Measurements from ENCODE around the gene MLPH.

MLPH gene

DNA sequence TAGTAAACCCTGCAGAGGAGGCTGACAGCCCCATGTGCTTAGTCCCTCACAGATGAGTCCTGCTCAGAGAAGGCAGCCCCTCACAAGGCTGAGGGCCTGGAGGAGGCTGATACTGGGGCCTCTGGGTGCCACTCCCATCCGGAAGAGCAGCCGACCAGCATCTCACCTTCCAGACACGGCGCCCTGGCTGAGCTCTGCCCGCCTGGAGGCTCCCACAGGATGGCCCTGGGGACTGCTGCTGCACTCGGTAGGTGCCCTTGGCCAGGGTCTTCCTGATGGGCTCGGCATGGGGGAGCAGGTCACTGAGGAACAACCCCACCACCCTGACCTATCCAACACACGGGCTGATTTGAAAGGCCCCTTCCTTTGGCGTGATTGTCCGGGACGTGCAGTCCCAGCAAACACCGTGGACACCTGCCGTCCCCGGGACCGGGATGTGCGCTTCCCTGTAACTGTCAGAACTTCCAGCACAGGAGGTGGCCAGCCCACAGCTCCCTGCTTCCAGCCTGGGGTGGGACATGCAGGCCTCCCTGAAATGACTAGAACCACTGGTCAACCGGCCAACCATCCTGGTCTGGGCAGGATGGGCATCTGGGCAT lies 38.6 kb downstream of the MLPH start:
- no peak for DNase-seq

DNA sequence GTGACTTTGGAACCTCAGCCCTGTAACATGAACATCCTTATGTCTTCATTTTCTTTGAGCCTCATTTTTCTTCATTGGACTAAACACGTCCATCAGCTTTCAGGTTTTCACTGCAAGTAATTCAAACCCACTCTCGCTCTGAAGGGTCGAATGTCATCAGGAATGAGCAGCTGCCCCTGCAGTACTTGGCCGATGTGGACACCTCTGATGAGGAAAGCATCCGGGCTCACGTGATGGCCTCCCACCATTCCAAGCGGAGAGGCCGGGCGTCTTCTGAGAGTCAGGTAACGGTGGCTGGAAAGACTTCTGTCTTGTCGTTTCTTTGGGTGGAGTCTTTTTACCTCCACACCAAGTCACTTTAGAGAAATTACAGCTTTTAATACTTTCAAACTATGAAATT lies 40.2 kb downstream of the MLPH start:
- DNase-seq = no peak

DNA sequence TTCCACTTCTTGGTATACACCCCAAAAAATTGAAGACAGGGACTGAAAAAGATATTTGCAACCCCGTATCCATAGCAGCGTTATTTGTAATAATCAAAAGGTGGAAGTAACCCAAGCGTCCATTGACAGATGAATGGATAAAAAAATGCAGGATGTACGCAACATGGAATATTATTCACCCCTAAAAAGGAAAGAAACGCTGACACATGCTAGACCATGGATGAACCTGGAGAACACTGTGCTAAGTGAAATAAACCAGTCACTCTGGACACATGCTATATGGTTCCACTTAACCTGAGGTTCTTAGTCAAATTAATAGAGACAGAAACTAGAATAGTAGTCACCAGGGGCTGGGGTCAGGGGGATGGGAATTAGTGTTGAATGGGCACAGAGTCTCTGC lies 40.7 kb downstream of the MLPH start:
- no peak for DNase-seq

DNA sequence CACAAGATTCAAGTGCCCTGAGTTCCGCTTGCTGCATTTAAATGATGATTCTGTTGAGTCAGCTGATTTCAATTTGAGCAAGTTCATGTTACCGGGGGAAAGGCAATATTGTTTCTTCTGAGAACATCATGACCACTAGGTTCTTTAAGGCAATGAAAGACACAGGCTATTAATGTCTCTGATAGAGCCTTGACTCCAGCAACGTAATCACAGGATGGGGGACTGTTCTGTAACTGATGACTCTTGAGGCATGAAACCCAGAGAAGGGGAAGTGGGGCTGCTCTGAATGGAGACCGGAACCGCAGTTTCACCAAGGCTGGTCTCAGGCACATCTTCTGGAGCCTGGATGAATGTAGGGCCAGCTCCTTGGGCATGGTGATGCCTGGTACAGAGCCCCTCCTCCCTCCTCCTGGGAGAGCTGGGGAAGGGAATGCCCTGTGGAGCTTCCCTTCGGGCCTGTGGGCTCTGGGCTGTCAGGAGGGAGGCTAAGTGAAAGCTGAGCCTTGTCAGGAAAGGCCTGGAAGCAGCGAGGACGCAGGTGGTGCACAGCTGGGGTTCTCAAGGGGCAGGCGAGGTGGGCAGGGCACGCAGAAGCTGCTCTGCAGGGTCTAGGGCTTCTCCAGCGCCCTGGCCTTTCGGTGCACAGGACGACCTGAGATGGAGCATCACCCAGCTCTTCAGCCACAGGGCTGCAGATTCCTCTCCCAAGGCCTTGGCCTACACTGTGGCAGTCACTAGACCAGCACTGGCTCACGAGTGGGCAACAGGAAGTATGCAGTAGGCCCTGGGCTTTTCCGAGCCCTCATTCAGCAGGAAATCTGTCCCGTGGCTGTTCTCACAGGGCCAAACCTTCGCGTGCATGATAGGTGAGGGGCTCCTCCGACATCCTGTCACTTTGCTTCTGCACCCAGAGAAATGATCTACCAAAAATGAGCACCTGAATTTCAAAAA lies 42.7 kb downstream of the MLPH start:
- no peak for DNase-seq

DNA sequence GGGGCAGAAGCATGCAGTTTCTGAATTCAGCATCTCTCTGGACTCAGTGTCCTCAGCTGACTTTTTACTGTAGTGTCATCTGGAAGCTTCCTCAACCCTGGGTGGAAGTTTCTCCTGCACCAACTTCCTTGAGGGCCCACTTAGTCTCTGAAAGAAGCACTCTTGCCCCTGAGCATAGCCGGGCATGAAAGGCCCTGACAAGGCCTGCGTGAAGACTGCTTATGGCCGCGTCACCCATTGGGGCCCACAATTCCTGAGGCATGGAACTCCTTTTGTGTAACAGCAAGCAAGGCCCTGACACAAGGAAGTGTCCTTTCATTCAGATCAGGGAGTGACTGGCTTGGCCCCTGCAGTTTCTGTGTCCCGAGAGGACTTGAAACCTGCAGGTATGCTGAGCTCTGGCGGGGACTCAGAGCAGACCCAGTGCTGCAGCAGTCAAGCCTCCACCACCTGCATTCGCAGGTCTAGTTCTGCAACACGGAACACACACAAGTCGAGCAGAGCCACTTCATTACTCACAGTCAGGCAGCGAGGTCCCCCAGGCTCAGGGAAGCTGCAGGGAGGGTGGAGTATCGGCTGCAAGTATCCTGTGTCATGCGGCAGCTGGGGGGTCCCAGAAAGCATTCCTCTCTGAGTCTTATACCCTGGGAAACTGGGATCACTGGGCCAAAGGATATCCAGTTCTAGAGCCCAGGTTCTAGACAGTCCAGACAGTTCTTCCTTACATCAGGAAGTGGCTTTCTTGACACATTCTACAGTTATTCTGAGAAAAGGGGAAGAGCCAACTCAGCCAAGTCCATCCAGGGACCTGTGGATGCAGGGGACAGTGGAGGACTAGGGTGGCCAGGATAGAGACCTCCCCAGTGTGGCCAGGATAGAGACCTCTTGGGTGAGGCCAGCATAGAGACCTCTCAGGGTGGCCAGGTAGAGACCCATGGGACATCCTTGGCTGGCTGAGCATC lies 43.7 kb downstream of the MLPH start:
- no peak for DNase-seq

DNA sequence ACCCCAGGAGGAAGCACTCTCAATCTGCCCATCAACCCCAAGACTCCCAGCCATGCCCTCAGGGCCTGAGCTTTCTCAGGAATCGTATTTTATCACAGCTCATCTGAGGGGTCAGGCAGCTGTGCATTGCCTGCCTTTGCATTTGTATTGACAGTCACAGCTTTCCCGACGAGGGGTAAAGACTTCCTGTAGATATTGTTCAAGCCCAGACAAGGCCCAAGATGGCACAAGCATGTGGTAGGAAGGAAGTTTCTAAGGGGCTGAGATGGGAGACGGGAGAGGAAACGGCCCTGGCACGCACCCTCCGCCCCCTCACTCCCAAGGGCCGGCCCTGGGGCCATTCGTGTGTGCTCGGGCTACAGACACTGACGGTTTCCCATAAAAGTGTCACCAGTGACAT lies 45.1 kb downstream of the MLPH start:
- no peak for DNase-seq

DNA sequence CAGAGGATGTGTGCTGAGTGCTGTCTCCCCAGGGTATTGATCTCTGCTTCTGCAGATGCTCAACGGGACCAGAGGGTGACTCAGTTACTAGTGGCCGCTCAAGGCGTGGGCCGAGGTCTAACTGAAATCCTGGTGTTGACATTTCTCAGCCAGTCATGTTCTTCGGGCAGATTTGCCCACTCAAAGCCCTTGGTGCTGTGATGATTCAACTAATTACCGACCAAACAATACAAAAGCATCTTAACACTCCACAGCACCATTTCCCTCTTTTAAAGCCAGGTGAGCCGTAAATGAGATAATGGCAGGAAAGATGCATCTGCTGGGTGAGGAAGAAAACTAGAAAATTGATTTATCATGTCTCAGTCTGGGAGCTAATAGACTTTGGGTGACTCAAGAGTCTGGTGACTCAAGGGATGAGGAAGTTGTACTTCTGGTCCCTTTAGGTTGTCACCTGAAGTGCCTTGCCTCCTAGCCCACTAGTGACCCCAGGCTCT lies 46.7 kb downstream of the MLPH start:
- no peak for DNase-seq

DNA sequence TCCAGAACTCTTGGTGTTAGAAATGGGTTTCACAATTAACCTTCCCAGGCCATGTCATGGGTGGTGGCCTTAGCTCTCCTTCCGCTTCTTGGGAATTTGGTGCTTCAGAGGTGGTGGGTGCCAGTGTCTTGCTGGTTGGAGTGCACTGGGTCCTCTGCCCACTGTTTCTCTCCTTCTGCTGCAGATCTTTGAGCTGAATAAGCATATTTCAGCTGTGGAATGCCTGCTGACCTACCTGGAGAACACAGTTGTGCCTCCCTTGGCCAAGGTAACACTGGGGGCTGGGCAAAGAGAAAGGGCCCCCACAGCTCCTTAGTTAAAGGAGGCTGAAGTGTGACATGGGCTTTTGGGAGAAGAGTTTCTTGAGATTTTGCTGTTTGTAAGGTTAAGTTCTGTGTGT lies 47.3 kb downstream of the MLPH start:
- no peak for DNase-seq

DNA sequence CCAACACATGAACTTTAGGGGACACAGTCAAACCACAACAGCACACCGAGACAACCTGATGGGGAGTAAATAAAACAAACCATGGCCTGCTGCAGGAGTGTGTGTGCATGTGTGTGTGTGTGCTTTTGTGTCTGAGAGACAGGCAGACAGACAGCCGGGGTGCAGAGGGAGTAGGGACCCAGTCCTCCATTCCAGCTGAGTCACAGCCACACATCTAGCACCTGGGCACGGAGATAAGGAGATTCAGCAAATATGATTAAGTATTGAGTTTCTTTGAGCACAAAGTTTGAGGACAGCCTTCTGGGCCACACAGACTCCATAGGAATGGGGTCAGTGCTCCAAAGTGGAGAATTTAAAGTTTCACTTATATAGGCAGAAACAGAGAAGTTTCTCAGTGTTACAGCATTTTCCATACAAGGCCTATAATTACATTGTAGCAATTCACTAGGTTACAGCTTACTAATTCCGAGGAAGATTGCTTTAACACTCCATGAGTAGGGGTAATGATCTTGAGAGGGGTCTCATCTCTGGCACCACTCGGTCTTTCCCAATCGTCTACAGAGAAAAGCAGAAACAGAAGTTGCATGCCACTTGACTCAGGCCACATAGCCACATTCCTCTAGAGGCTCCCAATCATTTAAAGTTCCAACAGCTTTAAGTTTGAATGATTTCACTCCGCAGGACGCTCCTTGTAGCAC lies 48.5 kb downstream of the MLPH start:
- no peak for DNase-seq

DNA sequence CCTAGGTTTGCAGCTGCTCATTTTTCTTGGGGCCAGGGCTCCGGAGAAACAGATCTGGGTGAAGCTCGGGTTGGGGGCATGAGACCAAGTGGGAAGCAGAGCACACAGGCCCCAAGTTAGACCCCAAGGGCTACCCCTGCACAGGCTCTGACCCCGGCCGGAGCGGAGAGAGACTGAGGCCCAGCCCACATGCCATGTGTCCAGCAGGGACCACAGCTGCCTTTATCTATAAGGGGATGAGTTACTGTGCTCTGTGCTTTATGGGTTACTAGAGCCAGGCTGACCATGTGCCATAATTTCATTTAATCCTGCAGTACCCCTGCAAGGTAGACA lies 49.0 kb downstream of the MLPH start:
- no peak for DNase-seq

DNA sequence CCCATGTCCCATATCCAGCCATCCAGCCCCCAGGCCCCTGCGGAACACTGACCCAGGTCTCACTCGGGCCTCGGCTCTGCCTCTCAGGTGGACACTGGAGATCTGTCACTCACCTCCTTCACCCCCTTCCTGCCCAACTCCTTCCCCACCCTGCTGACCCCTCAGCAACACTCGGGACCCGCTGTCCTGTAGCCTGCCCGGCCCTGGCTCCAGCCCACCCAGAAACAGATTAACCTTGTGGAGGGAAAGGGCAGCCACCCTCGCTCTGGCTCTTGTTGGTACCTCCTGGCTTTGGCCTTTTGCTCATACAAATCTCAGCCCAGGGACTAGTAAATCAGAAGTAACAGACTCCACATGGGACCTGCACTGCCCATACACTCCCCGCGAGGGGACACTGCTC lies 49.6 kb downstream of the MLPH start:
- DNase-seq = no peak

DNA sequence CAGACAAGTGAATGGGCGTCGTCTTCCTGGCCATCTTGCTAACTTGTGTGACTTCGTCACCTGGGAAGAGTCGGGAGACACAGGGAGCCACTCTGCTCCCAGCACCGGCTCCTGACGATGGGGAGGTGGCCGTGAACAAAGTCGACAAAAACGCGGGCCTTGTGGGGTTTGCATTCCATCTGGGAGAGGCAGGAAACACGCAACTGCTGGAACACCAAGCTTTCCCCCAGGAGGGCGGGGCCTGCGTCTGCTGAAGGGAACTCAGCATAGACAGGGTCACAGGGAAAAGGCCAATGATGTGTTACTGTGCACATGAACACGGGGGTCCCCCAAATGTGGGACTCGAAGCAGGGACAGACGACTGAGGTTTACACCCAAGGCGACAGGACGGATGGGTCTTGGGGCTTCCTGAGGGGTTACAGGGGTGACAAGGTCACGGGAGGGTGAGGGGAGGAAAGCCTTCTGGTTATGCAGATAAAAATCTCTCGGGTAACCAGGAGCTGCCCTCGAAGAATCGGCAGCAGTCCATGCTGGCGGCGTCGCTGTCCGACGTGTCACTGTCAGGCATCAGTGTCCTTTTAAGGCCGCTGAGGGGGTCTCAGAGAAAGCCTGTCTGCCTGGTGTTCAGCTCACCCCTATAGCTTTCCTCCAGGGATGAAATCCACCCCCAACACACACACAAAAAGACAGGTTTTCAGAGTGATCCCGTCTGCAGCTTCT lies 51.1 kb downstream of the MLPH start:
- no peak for DNase-seq

DNA sequence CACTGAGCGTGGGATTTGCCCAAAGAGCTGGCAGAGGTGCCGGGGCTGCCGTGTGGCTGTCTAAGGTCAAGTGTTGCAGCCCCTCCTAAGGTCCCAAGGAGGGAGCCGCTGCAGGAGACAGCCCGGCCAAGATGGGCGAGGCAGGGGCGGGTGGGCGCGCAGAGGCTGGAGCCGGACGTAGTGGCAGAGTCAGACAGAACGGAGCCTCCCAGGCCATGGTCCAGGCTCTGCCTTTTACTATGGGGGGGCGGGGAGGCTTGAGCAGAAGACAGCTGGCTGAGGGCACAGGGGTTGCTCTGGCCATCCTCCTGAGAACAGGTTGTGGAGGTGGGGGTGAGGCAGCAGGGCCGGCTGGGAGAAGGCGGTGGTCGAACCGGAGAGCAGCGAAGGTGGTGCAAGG lies 51.9 kb downstream of the MLPH start:
- DNase-seq = no peak

DNA sequence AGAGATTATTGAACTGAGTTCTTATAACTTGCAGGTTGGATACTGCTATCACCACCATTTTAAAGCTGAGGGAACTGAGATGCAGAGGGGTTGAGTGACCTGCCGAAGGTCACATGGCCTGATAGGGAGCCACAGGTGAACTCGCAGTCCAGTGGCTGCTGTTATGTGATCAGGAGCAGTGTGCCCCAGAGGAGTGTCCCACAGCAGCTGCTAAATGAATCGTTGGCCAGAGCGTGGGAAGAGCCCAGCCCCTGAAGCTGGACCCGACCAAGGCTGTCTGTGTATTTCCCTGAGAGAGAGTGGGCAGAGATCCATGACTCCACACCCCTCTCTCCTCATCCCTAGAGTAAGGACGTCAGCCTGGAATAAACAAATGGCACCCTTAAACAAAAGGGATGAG lies 52.6 kb downstream of the MLPH start:
- no peak for DNase-seq

DNA sequence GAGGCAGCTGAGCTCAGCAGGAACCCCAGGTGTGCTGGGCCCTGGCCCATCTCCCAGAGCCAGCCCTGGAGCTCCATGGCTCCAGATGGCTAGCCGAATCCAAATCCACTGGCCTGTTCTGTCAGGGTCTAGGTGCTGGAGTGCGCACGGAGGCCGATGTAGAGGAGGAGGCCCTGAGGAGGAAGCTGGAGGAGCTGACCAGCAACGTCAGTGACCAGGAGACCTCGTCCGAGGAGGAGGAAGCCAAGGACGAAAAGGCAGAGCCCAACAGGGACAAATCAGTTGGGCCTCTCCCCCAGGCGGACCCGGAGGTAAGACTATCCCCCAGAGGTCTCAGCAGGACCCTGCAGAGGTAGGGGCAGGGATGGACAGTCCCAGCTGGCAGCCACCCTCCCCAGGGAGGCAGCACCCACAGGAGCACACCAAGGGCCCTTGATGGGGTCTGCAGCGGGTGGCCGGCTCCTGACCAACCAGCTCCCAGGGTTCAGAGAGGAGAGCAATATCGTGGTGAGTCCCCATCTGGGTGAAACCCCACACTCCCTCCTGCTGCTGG lies 53.2 kb downstream of the MLPH start:
- no peak for DNase-seq

DNA sequence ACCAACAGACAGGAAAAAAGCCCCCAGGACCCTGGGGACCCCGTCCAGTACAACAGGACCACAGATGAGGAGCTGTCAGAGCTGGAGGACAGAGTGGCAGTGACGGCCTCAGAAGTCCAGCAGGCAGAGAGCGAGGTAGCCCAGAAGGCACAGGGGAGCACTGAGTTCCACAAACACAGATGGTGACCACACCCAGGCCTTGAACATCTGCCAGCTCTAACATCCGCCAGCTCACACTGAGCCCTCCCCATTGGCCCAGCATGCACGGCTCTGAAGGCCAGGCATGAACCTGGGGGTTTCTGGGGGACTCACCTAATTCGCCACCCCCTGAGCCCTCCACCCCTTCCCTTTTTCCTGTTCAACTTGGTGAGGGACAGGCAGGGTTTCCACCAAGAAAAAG lies 53.8 kb downstream of the MLPH start:
- DNase-seq = no peak

DNA sequence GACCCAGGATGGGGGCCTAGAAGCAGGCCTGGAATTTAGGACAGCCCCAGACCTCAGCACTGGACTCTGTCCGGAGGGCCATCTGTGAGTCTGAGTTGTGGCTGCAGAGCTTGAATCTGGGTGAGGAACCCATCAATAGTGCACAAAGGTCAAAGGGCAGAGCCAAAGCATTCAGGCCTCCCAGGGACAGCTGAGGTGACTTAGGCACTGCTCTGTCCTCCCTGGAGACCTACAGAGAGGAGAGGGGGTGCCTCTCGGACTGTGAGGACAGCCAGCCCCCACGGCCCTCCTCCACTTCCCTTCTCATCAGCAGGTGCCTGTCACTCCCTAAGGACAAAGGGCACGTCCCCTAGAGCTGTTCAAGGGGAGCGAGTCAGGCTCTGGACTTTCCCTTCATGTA lies 54.2 kb downstream of the MLPH start:
- no peak for DNase-seq

DNA sequence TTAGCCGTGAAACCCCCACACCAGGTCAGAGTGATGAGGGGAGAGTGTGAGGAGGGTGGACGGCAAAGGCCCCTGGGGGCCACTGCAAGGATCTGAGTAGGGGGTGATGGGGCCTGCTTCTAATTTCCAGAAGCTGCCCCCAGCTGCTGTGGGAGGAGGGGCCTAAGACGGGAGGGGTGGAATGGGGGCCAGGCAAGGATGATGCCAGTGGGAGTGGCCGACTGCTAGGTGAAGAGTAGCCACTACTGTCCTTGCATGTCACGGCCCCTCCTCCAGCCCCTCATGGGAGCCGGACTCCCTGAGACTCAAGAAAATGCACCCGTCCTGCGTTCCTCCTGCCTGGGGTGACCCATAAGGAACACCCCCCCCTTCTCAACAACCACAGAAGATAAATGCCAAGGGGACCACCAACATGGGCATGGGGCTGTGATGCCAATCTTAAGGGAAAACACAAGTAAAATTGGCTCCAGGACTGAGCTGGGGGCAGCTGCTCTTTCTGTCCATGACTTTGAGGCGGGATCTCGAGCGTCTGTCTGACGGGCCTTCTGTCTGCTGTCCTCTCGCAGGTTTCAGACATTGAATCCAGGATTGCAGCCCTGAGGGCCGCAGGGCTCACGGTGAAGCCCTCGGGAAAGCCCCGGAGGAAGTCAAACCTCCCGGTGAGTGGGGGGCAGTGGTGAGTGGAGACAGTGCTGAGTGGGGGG lies 55.1 kb downstream of the MLPH start:
- no peak for DNase-seq

DNA sequence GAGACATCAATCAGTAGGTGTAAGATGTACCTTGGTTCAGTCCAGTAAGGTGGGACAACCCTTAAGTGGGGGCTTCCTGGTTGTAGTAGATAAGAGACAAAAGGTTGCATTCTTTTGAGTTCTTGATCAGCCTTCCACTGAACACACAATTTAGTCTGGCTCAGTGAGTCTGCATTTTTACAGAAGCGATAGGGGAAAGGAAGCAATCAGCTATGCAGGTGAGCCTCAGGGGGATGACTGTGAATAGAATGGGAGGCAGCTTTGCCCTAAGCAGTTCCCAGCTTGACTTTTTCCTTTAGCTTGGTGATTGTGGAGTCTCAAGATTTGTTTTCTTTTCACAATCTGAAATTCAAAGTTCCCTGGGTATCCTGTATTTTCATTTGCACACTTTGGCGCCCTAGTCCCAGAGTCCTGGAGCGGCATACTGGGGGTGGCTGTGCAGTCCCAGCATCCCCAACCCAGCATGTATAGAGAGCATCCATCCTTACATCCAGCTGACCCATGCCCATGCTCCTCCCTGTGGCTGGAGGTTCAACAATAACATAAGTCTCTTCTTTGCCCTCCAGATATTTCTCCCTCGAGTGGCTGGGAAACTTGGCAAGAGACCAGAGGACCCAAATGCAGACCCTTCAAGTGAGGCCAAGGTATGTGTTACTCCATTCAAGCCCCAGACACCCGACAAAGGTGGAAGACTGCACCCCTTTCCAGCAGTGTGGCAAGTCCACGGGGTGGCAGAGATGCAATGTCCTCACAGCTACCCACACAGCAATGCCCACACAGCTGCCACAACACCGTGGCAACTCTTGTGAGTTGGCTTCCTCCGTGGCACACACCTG lies 59.2 kb downstream of the MLPH start:
- DNase-seq = no peak

DNA sequence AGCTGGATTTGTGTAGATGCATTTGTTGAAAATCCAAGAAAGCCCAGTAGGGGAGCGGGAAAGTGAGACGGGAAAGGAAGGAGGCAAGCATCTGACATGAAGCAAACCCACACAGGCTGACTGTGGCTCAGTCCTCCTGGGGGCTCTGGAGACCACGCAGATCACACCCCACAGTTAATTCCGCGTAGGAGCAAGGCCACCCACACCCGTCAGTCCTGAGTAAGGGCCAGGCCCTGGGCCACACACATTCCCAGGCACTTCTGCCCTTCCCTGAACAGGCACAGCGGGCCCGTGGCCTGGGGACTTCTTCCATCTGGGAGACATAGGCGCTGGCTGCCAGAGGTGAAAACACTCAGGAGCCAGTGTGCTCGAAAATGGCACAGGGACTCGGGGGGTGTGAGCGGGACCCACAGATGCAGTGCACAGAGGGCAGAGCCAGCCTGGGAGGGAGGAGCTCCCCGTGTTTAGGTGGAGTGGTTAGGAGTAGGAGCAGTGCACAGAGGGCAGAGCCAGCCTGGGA lies 59.9 kb downstream of the MLPH start:
- no peak for DNase-seq
